GM23338 (cell line): ENCODE data around the gene UBASH3B. TPM values are rescaled to one million over a fixed set of nuclear protein-coding genes. Genes with fewer than 3 reads are reported as not detected.

Source experiments
- ATAC-seq: fragments of 200-7000 bp; cut with Tn5 transposase; 3 replicates; pipeline ENCODE4 v1.9.1; 2020
- DNase-seq: peaks from one replicate; pipeline ENCODE4 v3.0.0-alpha.2; 2015; ENCODE audit warnings: low spot score
- H2AFZ ChIP-seq: fragments of 200-600 bp; sonication (generic); 2 replicates; pipeline ENCODE4 v1.8.0; 2016; ENCODE audit warnings: antibody characterized with exemption, mild to moderate bottlenecking, moderate library complexity
- H3F3A ChIP-seq: fragments of 200-600 bp; sonication (generic); replicated peaks from 2 replicates; pipeline ENCODE4 v1.8.0; 2017; ENCODE audit warnings: antibody characterized with exemption, mixed run types, low read depth
- H3K27ac ChIP-seq: fragments of 200-600 bp; sonication (generic); 2 replicates; pipeline ENCODE4 v1.6.1; 2016; ENCODE audit warnings: low read depth
- H3K27me3 ChIP-seq: fragments of 200-600 bp; sonication (generic); 2 replicates; pipeline ENCODE4 v1.8.0; 2016; ENCODE audit warnings: mild to moderate bottlenecking, mixed run types, moderate library complexity; ENCODE audit not compliant: insufficient read depth
- H3K36me3 ChIP-seq: fragments of 200-600 bp; sonication (generic); 2 replicates; pipeline ENCODE4 v1.8.0; 2016; ENCODE audit warnings: mild to moderate bottlenecking; ENCODE audit not compliant: insufficient read depth
- H3K4me1 ChIP-seq: fragments of 200-600 bp; sonication (generic); 2 replicates; pipeline ENCODE4 v1.8.0; 2016; ENCODE audit warnings: mild to moderate bottlenecking, moderate library complexity; ENCODE audit not compliant: insufficient read depth
- H3K4me2 ChIP-seq: fragments of 200-600 bp; sonication (generic); 2 replicates; pipeline ENCODE4 v1.7.1; 2017; ENCODE audit warnings: mixed run types
- H3K4me3 ChIP-seq: fragments of 200-600 bp; sonication (generic); 2 replicates; pipeline ENCODE4 v1.6.1; 2016; ENCODE audit warnings: mixed run types
- H3K79me2 ChIP-seq: fragments of 200-600 bp; sonication (generic); replicated peaks from 2 replicates; pipeline ENCODE4 v1.8.0; 2017; ENCODE audit warnings: mild to moderate bottlenecking; ENCODE audit not compliant: insufficient read depth
- H3K9me2 ChIP-seq: fragments of 200-600 bp; sonication (generic); 2 replicates; pipeline ENCODE4 v1.8.0; 2017; ENCODE audit not compliant: insufficient read depth
- H4K20me1 ChIP-seq: fragments of 200-600 bp; sonication (generic); replicated peaks from 2 replicates; pipeline ENCODE4 v1.8.0; 2017; ENCODE audit warnings: mild to moderate bottlenecking; ENCODE audit not compliant: insufficient read depth
- H3K27ac Mint-ChIP-seq: 2 replicates; pipeline ENCODE4 v1.8.0; 2020; ENCODE audit warnings: inconsistent platforms, mild to moderate bottlenecking, moderate library complexity, mixed read lengths
- H3K27me3 Mint-ChIP-seq: 3 replicates; pipeline ENCODE4 v1.8.0; 2022; ENCODE audit warnings: low read depth, mild to moderate bottlenecking, moderate library complexity, mixed read lengths, inconsistent platforms; ENCODE audit not compliant: insufficient read depth, poor library complexity
- H3K36me3 Mint-ChIP-seq: 3 replicates; pipeline ENCODE4 v1.8.0; 2021; ENCODE audit warnings: low read depth, mild to moderate bottlenecking, inconsistent platforms, moderate library complexity, mixed read lengths
- H3K4me1 Mint-ChIP-seq: 3 replicates; pipeline ENCODE4 v1.8.0; 2020; ENCODE audit warnings: mild to moderate bottlenecking, inconsistent platforms, mixed read lengths
- H3K4me3 Mint-ChIP-seq: 3 replicates; pipeline ENCODE4 v1.8.0; 2021; ENCODE audit warnings: moderate library complexity, mild to moderate bottlenecking, inconsistent platforms, mixed read lengths
- H3K9me3 Mint-ChIP-seq: 3 replicates; pipeline ENCODE4 v1.8.0; 2020; ENCODE audit warnings: moderate library complexity, mild to moderate bottlenecking, inconsistent platforms, mixed read lengths
- EZH2phosphoT487 ChIP-seq: fragments of 200-600 bp; sonication (generic); IDR thresholded peaks from one replicate; pipeline ENCODE4 v1.8.1; 2018; ENCODE audit warnings: antibody characterized with exemption; ENCODE audit not compliant: unreplicated experiment
- NANOG ChIP-seq: IDR thresholded peaks from 2 replicates; pipeline ENCODE4 v1.6.1; 2016; ENCODE audit warnings: antibody characterized with exemption, borderline replicate concordance
- STAT1 ChIP-seq: IDR thresholded peaks from one replicate; pipeline ENCODE4 v1.6.1; 2016; ENCODE audit warnings: antibody characterized with exemption; ENCODE audit not compliant: unreplicated experiment
- polyA plus RNA-seq: library from polyadenylated mRNA; unstranded; fragments of >200 nt; fragmentation: Nextera tagmentation; extraction: Ambion mirVana; gene quantifications from 2 replicates; pipeline ENCODE4 v1.2.1, GENCODE V29; 2016
- total RNA-seq: library from RNA; depleted of rRNA; stranded (reverse); fragments of >200 nt; shearing (Covaris generic); gene quantifications from 2 replicates; pipeline ENCODE4 v1.2.3, GENCODE V29; 2014
- TF ChIP-seq, protein P1 (sequence below): IDR thresholded peaks from one replicate; pipeline ENCODE4 v1.6.1; 2018; ENCODE audit warnings: antibody characterized with exemption; ENCODE audit not compliant: unreplicated experiment
- TF ChIP-seq, protein P2 (sequence below): fragments of 250-450 bp; sonication (Bioruptor Pico); IDR thresholded peaks from 2 replicates; pipeline ENCODE4 v1.5.0; 2020; ENCODE audit warnings: mild to moderate bottlenecking, moderate library complexity

UBASH3B gene
- total and polyA plus RNA-seq, 2 experiments from 2014 or later: 2.1 to 12.0 TPM

DNA sequence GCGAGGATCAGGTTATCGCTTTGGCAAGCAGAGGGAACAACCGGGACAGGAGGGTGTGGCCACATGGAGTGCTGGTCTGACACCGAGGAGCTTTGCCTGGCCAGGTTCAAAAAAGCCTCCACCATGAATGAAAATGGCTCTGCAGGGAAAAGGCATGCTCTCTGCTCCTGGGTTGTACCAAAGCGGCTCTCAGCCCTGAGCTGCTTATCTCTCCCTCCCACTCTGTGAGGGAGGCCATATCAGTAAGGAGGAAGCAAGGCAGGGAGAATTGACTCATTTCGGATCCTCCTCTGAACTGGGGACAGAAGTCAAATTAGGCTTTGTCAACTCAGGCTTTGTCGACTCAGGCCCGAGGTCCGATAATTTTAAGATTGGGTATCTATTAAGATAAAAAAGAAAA lies 99.9 kb downstream of the UBASH3B start (continued):
- TF ChIP-seq, protein P1, sequence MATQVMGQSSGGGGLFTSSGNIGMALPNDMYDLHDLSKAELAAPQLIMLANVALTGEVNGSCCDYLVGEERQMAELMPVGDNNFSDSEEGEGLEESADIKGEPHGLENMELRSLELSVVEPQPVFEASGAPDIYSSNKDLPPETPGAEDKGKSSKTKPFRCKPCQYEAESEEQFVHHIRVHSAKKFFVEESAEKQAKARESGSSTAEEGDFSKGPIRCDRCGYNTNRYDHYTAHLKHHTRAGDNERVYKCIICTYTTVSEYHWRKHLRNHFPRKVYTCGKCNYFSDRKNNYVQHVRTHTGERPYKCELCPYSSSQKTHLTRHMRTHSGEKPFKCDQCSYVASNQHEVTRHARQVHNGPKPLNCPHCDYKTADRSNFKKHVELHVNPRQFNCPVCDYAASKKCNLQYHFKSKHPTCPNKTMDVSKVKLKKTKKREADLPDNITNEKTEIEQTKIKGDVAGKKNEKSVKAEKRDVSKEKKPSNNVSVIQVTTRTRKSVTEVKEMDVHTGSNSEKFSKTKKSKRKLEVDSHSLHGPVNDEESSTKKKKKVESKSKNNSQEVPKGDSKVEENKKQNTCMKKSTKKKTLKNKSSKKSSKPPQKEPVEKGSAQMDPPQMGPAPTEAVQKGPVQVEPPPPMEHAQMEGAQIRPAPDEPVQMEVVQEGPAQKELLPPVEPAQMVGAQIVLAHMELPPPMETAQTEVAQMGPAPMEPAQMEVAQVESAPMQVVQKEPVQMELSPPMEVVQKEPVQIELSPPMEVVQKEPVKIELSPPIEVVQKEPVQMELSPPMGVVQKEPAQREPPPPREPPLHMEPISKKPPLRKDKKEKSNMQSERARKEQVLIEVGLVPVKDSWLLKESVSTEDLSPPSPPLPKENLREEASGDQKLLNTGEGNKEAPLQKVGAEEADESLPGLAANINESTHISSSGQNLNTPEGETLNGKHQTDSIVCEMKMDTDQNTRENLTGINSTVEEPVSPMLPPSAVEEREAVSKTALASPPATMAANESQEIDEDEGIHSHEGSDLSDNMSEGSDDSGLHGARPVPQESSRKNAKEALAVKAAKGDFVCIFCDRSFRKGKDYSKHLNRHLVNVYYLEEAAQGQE: no peak
- TF ChIP-seq STAT1 (no peak), NANOG (no peak)

DNA sequence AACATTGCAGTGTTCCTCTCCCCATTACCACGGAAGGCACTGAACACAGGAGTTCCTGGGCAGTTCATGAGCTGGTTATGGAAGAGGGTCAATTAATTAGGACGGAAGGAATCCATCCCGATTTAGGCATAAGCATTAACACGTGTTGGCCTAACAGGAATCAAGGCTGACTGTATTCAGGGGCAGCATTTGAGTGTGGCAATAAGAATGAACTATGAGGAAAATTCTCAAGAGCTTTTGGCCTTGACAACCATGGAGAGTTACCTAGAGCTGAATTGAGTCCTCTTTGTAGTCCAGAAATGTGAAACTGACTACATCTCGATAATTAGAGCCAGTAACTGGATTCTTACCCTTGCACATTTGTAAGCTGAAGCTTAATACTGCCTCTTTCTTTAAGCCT lies 100.4 kb downstream of the UBASH3B start:
- Histone ChIP-seq H3K9me2 (no peaks in the 10 kb centered on the region), H4K20me1 (no peaks in the 10 kb centered on the region; the same call in 1 of the 2 replicates), H3F3A (no peaks in the 10 kb centered on the region), H3K4me1 (no peaks in the 10 kb centered on the region), H3K79me2 (no peaks in the 10 kb centered on the region), H3K36me3 (no peaks in the 10 kb centered on the region), H3K4me2 (no peak overlapping the region), H2AFZ (no peak overlapping the region), H3K4me3 (no peak overlapping the region), H3K27me3 (no peaks in the 10 kb centered on the region), H3K27ac (no peak overlapping the region)
- no peaks in the 10 kb centered on the region for H3K36me3 Mint-ChIP-seq
- TF ChIP-seq, protein P1: no peak
- TF ChIP-seq EZH2phosphoT487: no peak
- TF ChIP-seq, protein P2, sequence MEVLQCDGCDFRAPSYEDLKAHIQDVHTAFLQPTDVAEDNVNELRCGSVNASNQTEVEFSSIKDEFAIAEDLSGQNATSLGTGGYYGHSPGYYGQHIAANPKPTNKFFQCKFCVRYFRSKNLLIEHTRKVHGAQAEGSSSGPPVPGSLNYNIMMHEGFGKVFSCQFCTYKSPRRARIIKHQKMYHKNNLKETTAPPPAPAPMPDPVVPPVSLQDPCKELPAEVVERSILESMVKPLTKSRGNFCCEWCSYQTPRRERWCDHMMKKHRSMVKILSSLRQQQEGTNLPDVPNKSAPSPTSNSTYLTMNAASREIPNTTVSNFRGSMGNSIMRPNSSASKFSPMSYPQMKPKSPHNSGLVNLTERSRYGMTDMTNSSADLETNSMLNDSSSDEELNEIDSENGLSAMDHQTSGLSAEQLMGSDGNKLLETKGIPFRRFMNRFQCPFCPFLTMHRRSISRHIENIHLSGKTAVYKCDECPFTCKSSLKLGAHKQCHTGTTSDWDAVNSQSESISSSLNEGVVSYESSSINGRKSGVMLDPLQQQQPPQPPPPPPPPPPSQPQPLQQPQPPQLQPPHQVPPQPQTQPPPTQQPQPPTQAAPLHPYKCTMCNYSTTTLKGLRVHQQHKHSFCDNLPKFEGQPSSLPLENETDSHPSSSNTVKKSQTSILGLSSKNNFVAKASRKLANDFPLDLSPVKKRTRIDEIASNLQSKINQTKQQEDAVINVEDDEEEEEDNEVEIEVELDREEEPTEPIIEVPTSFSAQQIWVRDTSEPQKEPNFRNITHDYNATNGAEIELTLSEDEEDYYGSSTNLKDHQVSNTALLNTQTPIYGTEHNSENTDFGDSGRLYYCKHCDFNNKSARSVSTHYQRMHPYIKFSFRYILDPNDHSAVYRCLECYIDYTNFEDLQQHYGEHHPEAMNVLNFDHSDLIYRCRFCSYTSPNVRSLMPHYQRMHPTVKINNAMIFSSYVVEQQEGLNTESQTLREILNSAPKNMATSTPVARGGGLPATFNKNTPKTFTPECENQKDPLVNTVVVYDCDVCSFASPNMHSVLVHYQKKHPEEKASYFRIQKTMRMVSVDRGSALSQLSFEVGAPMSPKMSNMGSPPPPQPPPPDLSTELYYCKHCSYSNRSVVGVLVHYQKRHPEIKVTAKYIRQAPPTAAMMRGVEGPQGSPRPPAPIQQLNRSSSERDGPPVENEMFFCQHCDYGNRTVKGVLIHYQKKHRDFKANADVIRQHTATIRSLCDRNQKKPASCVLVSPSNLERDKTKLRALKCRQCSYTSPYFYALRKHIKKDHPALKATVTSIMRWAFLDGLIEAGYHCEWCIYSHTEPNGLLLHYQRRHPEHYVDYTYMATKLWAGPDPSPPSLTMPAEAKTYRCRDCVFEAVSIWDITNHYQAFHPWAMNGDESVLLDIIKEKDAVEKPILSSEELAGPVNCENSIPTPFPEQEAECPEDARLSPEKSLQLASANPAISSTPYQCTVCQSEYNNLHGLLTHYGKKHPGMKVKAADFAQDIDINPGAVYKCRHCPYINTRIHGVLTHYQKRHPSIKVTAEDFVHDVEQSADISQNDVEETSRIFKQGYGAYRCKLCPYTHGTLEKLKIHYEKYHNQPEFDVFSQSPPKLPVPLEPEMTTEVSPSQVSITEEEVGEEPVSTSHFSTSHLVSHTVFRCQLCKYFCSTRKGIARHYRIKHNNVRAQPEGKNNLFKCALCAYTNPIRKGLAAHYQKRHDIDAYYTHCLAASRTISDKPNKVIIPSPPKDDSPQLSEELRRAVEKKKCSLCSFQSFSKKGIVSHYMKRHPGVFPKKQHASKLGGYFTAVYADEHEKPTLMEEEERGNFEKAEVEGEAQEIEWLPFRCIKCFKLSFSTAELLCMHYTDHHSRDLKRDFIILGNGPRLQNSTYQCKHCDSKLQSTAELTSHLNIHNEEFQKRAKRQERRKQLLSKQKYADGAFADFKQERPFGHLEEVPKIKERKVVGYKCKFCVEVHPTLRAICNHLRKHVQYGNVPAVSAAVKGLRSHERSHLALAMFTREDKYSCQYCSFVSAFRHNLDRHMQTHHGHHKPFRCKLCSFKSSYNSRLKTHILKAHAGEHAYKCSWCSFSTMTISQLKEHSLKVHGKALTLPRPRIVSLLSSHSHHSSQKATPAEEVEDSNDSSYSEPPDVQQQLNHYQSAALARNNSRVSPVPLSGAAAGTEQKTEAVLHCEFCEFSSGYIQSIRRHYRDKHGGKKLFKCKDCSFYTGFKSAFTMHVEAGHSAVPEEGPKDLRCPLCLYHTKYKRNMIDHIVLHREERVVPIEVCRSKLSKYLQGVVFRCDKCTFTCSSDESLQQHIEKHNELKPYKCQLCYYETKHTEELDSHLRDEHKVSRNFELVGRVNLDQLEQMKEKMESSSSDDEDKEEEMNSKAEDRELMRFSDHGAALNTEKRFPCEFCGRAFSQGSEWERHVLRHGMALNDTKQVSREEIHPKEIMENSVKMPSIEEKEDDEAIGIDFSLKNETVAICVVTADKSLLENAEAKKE (CRISPR knock-in tag): no peak
- H3K27ac Mint-ChIP-seq: peak overlapping the region; percentile 48; the same call in 1 of the 2 replicates
- H3K27me3 Mint-ChIP-seq: peaks cover 5% of the 10 kb centered on the region
- no peak overlapping the region for H3K4me3 Mint-ChIP-seq
- H3K4me1 Mint-ChIP-seq: peaks cover 6% of the 10 kb centered on the region
- no peaks in the 10 kb centered on the region; the same call in 2 of the 3 replicates for H3K9me3 Mint-ChIP-seq
- DNase-seq: no peak
- no peak for ATAC-seq
